Esophagus squamous epithelium (tissue), 4 donors: ENCODE measurements around the gene SPATS2L.
A peak's percentile ranks its signal among the peaks of the same experiment; 100 is the strongest.

Experiments used
- POLR2A ChIP-seq, 4 donors: fragments of 450-650 bp; IDR thresholded peaks; one replicate each; pipeline ENCODE4 v1.6.1; 2017; ENCODE audit warnings: antibody characterized with exemption in 4 of 4, mild to moderate bottlenecking in 4 of 4, moderate library complexity in 3 of 4
- TF ChIP-seq, protein P1 (sequence below), 6 experiments: fragments of 450-650 bp in 4 of 6; fragments of 200-600 bp in 2 of 6; sonication (generic) in 2 of 6; IDR thresholded peaks; one replicate each; pipeline ENCODE4 v1.5.1; 2016 to 2019; ENCODE audit warnings: antibody characterized with exemption in 6 of 6, mild to moderate bottlenecking in 4 of 6, moderate library complexity in 4 of 6

DNA sequence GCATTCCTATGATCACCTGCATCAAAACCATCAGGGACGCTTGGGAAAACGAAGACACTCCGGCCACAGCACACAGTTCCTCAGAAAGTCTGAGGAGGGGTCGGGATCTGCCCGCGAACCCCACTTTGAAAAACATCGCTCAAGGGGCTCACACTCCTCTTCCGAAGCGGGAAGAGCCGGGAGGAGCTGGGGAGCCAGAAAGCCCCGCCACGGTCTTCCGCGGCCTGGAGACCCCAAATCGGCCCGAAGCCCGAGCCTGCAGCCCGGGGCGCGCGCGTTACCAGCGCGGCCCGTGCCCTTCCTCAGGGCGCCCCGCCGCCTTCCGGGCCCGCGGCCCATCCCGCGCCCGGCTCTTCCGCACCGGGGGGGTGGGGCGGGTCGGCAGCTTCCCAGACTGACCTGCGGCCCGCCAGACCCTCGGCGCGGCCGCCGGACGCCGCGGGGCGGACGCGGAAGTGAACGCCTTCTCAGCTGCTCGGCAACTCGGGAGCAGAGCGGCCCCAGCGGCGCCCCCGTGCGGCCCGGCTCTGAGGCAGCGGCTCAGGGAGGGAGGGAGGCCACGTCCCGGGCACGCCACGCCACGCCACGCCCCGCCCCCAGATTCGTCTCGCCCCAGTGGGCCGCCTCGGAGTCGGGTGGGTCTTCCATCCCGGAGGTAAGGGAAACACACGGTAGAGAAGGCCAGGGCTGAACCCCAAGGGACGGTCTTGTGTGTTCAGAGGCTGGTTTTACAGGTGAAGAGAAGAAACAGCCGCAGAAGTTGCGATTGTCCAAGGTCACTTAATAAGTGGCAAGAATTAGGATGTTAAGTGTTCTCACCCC is 203.3 kb downstream of the SPATS2L start, which contains the start of gene KCTD18:
- TF ChIP-seq, protein P1, sequence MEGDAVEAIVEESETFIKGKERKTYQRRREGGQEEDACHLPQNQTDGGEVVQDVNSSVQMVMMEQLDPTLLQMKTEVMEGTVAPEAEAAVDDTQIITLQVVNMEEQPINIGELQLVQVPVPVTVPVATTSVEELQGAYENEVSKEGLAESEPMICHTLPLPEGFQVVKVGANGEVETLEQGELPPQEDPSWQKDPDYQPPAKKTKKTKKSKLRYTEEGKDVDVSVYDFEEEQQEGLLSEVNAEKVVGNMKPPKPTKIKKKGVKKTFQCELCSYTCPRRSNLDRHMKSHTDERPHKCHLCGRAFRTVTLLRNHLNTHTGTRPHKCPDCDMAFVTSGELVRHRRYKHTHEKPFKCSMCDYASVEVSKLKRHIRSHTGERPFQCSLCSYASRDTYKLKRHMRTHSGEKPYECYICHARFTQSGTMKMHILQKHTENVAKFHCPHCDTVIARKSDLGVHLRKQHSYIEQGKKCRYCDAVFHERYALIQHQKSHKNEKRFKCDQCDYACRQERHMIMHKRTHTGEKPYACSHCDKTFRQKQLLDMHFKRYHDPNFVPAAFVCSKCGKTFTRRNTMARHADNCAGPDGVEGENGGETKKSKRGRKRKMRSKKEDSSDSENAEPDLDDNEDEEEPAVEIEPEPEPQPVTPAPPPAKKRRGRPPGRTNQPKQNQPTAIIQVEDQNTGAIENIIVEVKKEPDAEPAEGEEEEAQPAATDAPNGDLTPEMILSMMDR (IDR thresholded peaks at IDR 0.05) = peak; percentile 71 to 88 (median 82)
- peak in 3 of 4 donors; percentile 30 to 89 (median 86) for TF ChIP-seq POLR2A (IDR thresholded peaks at IDR 0.05)
